Aorta (tissue), 5 donors: ENCODE data around the gene DPF3. TPM values are rescaled to one million over a fixed set of nuclear protein-coding genes. Genes with fewer than 3 reads are reported as not detected.

Experiments used
- ATAC-seq: fragments of 200-7000 bp; cut with Tn5 transposase; one replicate; pipeline ENCODE4 v1.9.1; 2022; ENCODE audit warnings: moderate library complexity; ENCODE audit not compliant: low FRiP score
- DNase-seq, 2 donors: peaks; one replicate each; pipeline ENCODE4 v3.0.0-alpha.2; 2020
- H3K27ac ChIP-seq, 2 donors: one replicate each; pipeline ENCODE4 v1.5.1; 2013; ENCODE audit warnings: low read length in 2 of 2, mild to moderate bottlenecking in 2 of 2, moderate library complexity in 2 of 2, control low read depth in 1 of 2, inconsistent platforms in 1 of 2, low read depth in 1 of 2
- H3K27me3 ChIP-seq, 2 donors: one replicate each; pipeline ENCODE4 v1.6.1; 2013; ENCODE audit warnings: control low read depth in 1 of 2, low read length in 1 of 2, mild to moderate bottlenecking in 1 of 2, moderate library complexity in 1 of 2; ENCODE audit not compliant: insufficient read depth in 2 of 2, control insufficient read depth in 1 of 2
- H3K36me3 ChIP-seq, 2 donors: one replicate each; pipeline ENCODE4 v1.6.1; 2013; ENCODE audit warnings: control low read depth in 1 of 2, low read length in 1 of 2, mild to moderate bottlenecking in 1 of 2; ENCODE audit not compliant: insufficient read depth in 2 of 2, control insufficient read depth in 1 of 2
- H3K4me1 ChIP-seq, 2 donors: one replicate each; pipeline ENCODE4 v1.6.1; 2013; ENCODE audit warnings: low read length in 2 of 2, control low read depth in 1 of 2, mild to moderate bottlenecking in 1 of 2, moderate library complexity in 1 of 2; ENCODE audit not compliant: insufficient read depth in 2 of 2, control insufficient read depth in 1 of 2
- H3K4me3 ChIP-seq, 2 donors: one replicate each; pipeline ENCODE4 v1.5.1; 2013; ENCODE audit warnings: low read length in 2 of 2, control low read depth in 1 of 2, mild to moderate bottlenecking in 1 of 2
- H3K9me3 ChIP-seq: one replicate; pipeline ENCODE4 v1.6.1; 2013; ENCODE audit warnings: mild to moderate bottlenecking, low read length; ENCODE audit not compliant: control insufficient read depth
- WGBS, 2 donors: extraction: QIAGEN DNeasy Blood & Tissue Kit; methylation state at CpG; one replicate each; pipeline ENCODE4 v1.1.7; 2013; 5-methylcytosine and 5-hydroxymethylcytosine counted together
- intact Hi-C, 2 donors: fragments of 100-400 bp; cut with DNase I; formaldehyde crosslinking; loops; one replicate each; pipeline versions ENCODE4 v1.14.2 to v1.15.0; 2022
- polyA plus RNA-seq, 2 donors: library from polyadenylated mRNA; stranded (reverse); fragments of 200-250 nt; gene quantifications; one replicate each; pipeline ENCODE4 v1.2.3, GENCODE V29; 2013
- total RNA-seq, 2 donors: library from RNA; stranded (reverse); fragmentation: NEBNext Ultra II Directional; extraction: Animal tissue kit (Norgen Biotek cat#: 25700); gene quantifications; one replicate each; pipeline ENCODE4 v1.2.1, GENCODE V29; 2021
- donor health status: healthy with polysubstance abuse.
- donor health status: Bipolar disorder and iron deficiency.
- donor health status: DM: no; HTN: no; CAD: no.
- donor health status: DM: no; HTN: no; CAD: no.
- donor health status: DM: yes; HTN: yes; CAD: no.

DPF3 gene
- total and polyA plus RNA-seq, 4 donors: 0.15 to 2.2 (median 0.70) TPM

DNA sequence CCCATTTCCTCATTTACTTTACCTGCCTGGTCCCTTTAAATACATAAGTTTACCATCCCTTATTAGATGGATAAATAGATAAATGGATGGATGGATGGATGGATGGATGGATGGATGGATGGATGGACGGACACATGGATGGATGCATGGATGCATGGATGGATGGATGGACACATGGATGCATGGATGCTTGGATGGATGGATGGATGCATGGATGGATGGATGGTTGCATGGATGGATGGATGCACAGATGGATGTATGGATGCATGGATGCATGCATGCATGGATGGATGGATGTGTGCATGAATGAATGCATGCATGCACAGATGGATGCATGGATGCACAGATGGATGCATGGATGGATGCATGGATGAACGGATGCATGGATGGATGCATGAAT is 93.6 kb downstream of the DPF3 start:
- Histone ChIP-seq H3K9me3 (no peaks in the 10 kb centered on the region), H3K27ac (no peak overlapping the region), H3K27me3 (no peaks in the 10 kb centered on the region), H3K36me3 (no peaks in the 10 kb centered on the region), H3K4me3 (no peak overlapping the region), H3K4me1 (no peaks in the 10 kb centered on the region)
- no peak for ATAC-seq
- WGBS, 2 donors: 80 to 97% methylated on average over 2 of the region's 2 CpGs
- no peak for DNase-seq
- intact Hi-C loops: no loop called here

- WGBS, 2 donors: 93% methylated on average over 6 of the region's 6 CpGs
- H3K4me3 ChIP-seq: no peak overlapping the region
- H3K27me3 ChIP-seq: no peaks in the 10 kb centered on the region
- DNase-seq: no peak
- H3K9me3 ChIP-seq: no peaks in the 10 kb centered on the region
- H3K36me3 ChIP-seq: no peaks in the 10 kb centered on the region
- peaks cover 2 to 3% of the 10 kb centered on the region in 2 donors for H3K4me1 ChIP-seq
- no peak for ATAC-seq
- H3K27ac ChIP-seq: no peak overlapping the region
- intact Hi-C loops: no loop called here
Observed at GRCh38 chr14:72796935-72797334, 97.0 kb downstream of the DPF3 start.

GRCh38 chr14:72793156-72793939 is 100.6 kb downstream of the DPF3 start:
- H3K4me3 ChIP-seq: no peak overlapping the region
- H3K27ac ChIP-seq: no peak overlapping the region
- DNase-seq: no peak
- no peaks in the 10 kb centered on the region for H3K27me3 ChIP-seq
- H3K4me1 ChIP-seq: peaks cover 2 to 6% of the 10 kb centered on the region in 2 donors
- WGBS, 2 donors: 81 to 93% methylated on average over 7 of the region's 7 CpGs
- intact Hi-C loops: no loop called here
- no peaks in the 10 kb centered on the region for H3K9me3 ChIP-seq
- no peaks in the 10 kb centered on the region for H3K36me3 ChIP-seq
- no peak for ATAC-seq

DNA sequence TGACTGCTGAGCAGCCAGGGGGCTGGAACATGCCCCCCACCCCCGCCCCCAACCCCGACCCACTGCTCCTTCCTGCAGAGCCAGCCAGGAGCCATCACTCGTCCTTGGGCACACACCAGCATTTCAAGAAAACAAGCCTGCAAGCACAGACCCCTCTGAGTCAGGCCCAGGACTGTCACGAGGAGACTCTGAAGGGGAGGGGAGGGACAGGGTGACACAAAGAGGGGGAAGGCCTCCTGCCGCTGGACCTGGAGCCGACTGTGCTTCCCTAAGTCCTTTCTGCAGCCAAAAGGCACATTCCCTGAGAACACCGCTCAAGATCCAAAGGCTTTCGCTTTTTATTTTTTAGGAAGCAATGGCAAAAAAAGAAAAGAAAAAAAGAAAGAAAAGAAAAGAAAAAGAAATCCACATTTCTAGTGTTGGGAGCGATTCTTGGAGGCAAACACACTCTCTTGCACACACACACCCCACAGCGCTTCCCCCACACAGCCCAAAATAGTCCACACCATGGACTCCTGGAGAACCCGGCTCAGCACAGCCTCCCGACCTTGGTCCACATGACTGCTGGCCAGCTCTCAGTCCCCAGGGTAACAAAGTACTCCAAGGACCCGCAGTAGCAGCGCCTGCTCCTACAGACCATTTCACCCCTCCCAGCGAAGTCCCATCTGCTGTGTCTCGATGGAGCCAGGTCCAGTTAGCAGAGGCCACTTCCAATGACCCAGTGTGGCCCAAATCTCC is 101.7 kb downstream of the DPF3 start:
- Histone ChIP-seq H3K9me3 (no peaks in the 10 kb centered on the region), H3K27me3 (no peaks in the 10 kb centered on the region), H3K27ac (peak overlapping the region in 1 of 2 donors; percentile 80), H3K4me1 (peaks cover 2 to 6% of the 10 kb centered on the region in 2 donors), H3K36me3 (no peaks in the 10 kb centered on the region), H3K4me3 (no peak overlapping the region)
- intact Hi-C loops: no loop called here
- WGBS, 2 donors: 4 to 9% methylated on average over 16 of the region's 16 CpGs
- ATAC-seq: peak; percentile 88
- peak; percentile 65 to 80 for DNase-seq

DNA sequence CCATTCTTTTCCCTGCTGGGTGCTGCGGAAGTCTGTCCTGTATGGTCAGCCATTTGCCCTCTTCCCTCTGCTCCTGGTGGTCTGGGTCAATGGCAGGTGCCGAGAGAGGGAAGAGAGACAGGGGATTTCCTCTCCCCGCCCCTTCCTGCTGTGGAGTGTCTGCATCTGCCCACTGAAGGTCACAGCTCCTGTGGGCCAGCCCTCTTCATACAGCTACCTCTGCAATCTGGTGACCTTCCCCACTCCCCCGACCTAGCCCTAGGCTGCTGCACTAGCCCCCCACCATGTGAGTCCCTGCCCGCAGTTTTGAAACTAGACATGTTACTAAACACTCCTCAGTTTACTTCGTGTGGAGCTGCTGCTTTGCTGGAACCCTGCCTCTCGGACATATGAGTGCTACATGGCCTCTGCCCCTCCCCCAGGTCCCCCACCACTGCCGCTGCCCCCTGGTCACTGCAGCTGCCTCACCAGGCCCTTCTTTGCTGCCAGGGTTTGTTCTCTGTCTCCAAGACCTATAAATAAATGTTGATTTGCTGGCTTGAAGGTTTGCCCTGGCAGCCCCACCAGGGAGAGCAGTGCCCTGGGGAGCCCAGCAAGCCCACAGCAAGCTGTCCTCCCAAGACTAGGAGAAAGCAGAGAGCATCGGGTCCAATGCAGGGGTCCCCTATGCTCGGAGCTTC is 102.9 kb downstream of the DPF3 start:
- Histone ChIP-seq H3K36me3 (no peaks in the 10 kb centered on the region), H3K27me3 (no peaks in the 10 kb centered on the region), H3K4me3 (no peak overlapping the region), H3K9me3 (no peaks in the 10 kb centered on the region), H3K27ac (no peak overlapping the region), H3K4me1 (peaks cover 2 to 6% of the 10 kb centered on the region in 2 donors)
- intact Hi-C loops: no loop called here
- ATAC-seq: peak; percentile 5
- no peak for DNase-seq
- WGBS, 2 donors: 50 to 51% methylated on average over 10 of the region's 10 CpGs

DNA sequence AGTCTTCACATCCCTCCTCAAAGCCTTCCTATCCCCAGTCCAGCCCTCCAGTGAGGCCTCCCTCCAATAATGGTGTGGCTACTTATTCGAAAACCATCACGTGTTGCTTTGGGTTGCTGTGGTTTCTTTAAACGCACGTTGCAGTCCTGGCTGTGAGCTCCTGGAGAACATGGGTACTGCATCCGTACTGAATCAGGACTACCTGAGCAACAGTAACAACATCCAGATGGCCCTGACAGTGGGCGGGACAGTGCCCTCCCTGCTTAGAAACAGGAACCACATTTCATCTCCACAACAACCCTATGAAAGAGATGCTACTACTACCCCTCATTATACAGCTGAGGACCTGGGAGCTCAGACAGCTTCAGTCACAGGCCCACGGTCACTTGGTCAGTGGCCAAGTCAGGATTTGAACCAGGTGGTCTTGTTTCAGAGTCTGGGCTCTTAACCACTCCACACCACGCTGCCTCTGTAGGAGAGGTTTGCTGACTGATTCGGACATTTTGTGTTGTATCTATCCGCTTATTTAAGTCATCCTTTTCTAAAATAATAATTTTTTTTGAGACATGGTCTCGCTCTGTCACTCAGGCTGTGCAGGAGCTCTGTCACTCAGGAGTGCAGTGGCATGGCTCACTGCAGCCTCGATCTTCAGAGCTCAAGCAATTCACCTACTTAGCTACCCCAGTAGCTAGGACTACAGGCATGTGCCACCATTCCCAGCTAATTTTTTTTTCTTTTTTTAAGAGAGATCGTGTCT is 104.8 kb downstream of the DPF3 start:
- intact Hi-C loops: no loop called here
- no peak overlapping the region for H3K27ac ChIP-seq
- ATAC-seq (no peak), DNase-seq (no peak)
- no peak overlapping the region for H3K4me3 ChIP-seq
- H3K9me3 ChIP-seq: no peaks in the 10 kb centered on the region
- WGBS, 2 donors: 89 to 92% methylated on average over 13 of the region's 13 CpGs
- H3K4me1 ChIP-seq: peaks cover 2 to 6% of the 10 kb centered on the region in 2 donors
- H3K27me3 ChIP-seq: no peaks in the 10 kb centered on the region
- no peaks in the 10 kb centered on the region for H3K36me3 ChIP-seq

GRCh38 chr14:72788255-72788654 is 105.6 kb downstream of the DPF3 start:
- DNase-seq (no peak), ATAC-seq (no peak)
- Histone ChIP-seq H3K27me3 (no peaks in the 10 kb centered on the region), H3K36me3 (no peaks in the 10 kb centered on the region), H3K27ac (no peak overlapping the region), H3K4me1 (peaks cover 2 to 6% of the 10 kb centered on the region in 2 donors), H3K9me3 (no peaks in the 10 kb centered on the region), H3K4me3 (no peak overlapping the region)
- 88 to 92% methylated on average over 6 of the region's 6 CpGs for WGBS, 2 donors
- intact Hi-C loops: no loop called here

DNA sequence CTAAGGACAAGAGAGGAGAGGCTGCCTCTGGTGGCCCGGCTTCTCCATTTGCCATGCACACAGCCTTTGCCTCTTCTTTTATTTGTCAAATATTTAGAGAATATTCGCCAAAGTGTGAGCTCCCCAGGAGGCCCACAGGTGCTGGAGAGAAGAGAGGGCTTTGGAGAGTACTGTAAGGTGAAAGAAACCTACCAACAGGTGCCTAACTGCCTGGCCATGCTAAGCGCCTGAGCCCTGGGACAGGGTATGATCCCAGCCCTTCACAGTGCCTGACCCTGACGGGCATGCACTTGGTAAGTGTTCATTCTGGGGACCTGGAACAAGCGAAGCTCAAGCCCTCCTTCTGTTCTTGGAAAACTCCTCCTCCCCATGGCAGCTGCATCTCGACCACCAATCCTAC is 106.1 kb downstream of the DPF3 start:
- Histone ChIP-seq H3K36me3 (no peaks in the 10 kb centered on the region), H3K27me3 (no peaks in the 10 kb centered on the region), H3K27ac (no peak overlapping the region), H3K4me3 (no peak overlapping the region), H3K9me3 (no peaks in the 10 kb centered on the region), H3K4me1 (peaks cover 0 to 6% of the 10 kb centered on the region in 2 donors)
- ATAC-seq: no peak
- intact Hi-C loops: no loop called here
- no peak for DNase-seq
- WGBS, 2 donors: 89 to 91% methylated on average over 6 of the region's 6 CpGs
